HepG2 (cell line): ENCODE data around the gene L2HGDH. TPM values are rescaled to one million over a fixed set of nuclear protein-coding genes. Genes with fewer than 3 reads are reported as not detected.
A peak's percentile ranks its signal among the peaks of the same experiment; 100 is the strongest.

Experiments used
- ATF3 ChIP-seq: sonication (generic); formaldehyde crosslinking; IDR thresholded peaks from 2 replicates; pipeline ENCODE4 v1.4.0; 2020; ENCODE audit warnings: missing genetic modification reagents
- DBP ChIP-seq: sonication (generic); formaldehyde crosslinking; IDR thresholded peaks from 2 replicates; pipeline ENCODE4 v1.4.0; 2020; ENCODE audit warnings: missing genetic modification reagents; ENCODE audit errors: not compliant biosample characterization
- FIP1L1 ChIP-seq: fragments of 200-400 bp; formaldehyde crosslinking; IDR thresholded peaks from 2 replicates; pipeline ENCODE4 v1.6.1; 2018; ENCODE audit warnings: low read depth, mild to moderate bottlenecking, low read length, moderate library complexity, borderline replicate concordance; ENCODE audit not compliant: insufficient read depth
- FLYWCH1 ChIP-seq: sonication (generic); formaldehyde crosslinking; IDR thresholded peaks from 2 replicates; pipeline ENCODE4 v1.8.1; 2023; ENCODE audit warnings: mild to moderate bottlenecking, missing genetic modification reagents
- FOXO4 ChIP-seq: sonication (generic); formaldehyde crosslinking; conservative IDR thresholded peaks from 2 replicates; pipeline ENCODE4 v1.8.1; 2023; ENCODE audit warnings: missing genetic modification reagents
- HDAC2 ChIP-seq: sonication (generic); formaldehyde crosslinking; IDR thresholded peaks from 2 replicates; pipeline ENCODE4 v1.4.0; 2020; ENCODE audit warnings: missing genetic modification reagents
- HNRNPLL ChIP-seq: fragments of 200-400 bp; formaldehyde crosslinking; IDR thresholded peaks from 2 replicates; pipeline ENCODE4 v1.6.1; 2017; ENCODE audit warnings: mild to moderate bottlenecking, low read depth, low read length; ENCODE audit not compliant: poor library complexity, severe bottlenecking
- ISX ChIP-seq: sonication (generic); formaldehyde crosslinking; conservative IDR thresholded peaks from 2 replicates; pipeline ENCODE4 v1.5.0; 2020; ENCODE audit warnings: missing genetic modification reagents
- KDM6A ChIP-seq: IDR thresholded peaks from 2 replicates; pipeline ENCODE4 v1.6.1; 2016; ENCODE audit warnings: low read depth
- POLR2A ChIP-seq, 2 experiments: IDR thresholded peaks; 2 replicates each; pipeline ENCODE4 v1.6.1; 2011; ENCODE audit warnings: low read depth in 2 of 2, low read length in 2 of 2, mild to moderate bottlenecking in 1 of 2, moderate library complexity in 1 of 2; ENCODE audit not compliant: insufficient read depth in 1 of 2
- ZBTB20 ChIP-seq: sonication (generic); formaldehyde crosslinking; IDR thresholded peaks from 2 replicates; pipeline ENCODE4 v1.8.1; 2023; ENCODE audit warnings: missing genetic modification reagents, low read depth, mild to moderate bottlenecking, borderline replicate concordance
- ZNF160 ChIP-seq: sonication (generic); formaldehyde crosslinking; IDR thresholded peaks from 2 replicates; pipeline ENCODE4 v1.8.0; 2022; ENCODE audit warnings: mild to moderate bottlenecking, inconsistent platforms, missing genetic modification reagents
- ZNF263 ChIP-seq: sonication (generic); formaldehyde crosslinking; IDR thresholded peaks from 2 replicates; pipeline ENCODE4 v1.4.0; 2020; ENCODE audit warnings: missing genetic modification reagents
- ZNF546 ChIP-seq: sonication (generic); formaldehyde crosslinking; conservative IDR thresholded peaks from 2 replicates; pipeline ENCODE4 v1.8.1; 2023; ENCODE audit warnings: mild to moderate bottlenecking, missing genetic modification reagents
- ZSCAN20 ChIP-seq: sonication (generic); formaldehyde crosslinking; IDR thresholded peaks from 2 replicates; pipeline ENCODE4 v1.4.0; 2020; ENCODE audit warnings: missing genetic modification reagents, mild to moderate bottlenecking, borderline replicate concordance
- polyA plus RNA-seq, 8 experiments: library from polyadenylated mRNA; depleted of rRNA in 3 of 8; stranded (reverse) in 7 of 8; unstranded in 1 of 8; fragments of >200 nt; fragmentation: Illumina TruSeq in 4 of 8; extraction: Trizol in 4 of 8; gene quantifications; 2 replicates each; pipeline versions ENCODE4 v1.2.1 to v1.2.3, GENCODE V29; 2011 to 2016; ENCODE audit warnings: low read depth in 4 of 8, missing spikeins in 1 of 8, mixed read lengths in 1 of 8; ENCODE audit not compliant: insufficient read depth in 1 of 8
- total RNA-seq, 5 experiments: library from RNA; depleted of rRNA; stranded (reverse); fragments of >200 nt; fragmentation: Illumina TruSeq; extraction: Trizol; gene quantifications; 2 replicates each; pipeline ENCODE4 v1.2.3, GENCODE V29; 2016; ENCODE audit warnings: low read depth in 1 of 5
- TF ChIP-seq, protein P1 (sequence below): sonication (generic); formaldehyde crosslinking; IDR thresholded peaks from 2 replicates; pipeline ENCODE4 v1.8.0; 2022; ENCODE audit warnings: missing genetic modification reagents, mild to moderate bottlenecking, moderate library complexity, borderline replicate concordance
- TF ChIP-seq, protein P2 (sequence below): sonication (generic); formaldehyde crosslinking; conservative IDR thresholded peaks from 2 replicates; pipeline ENCODE4 v1.4.0; 2020; ENCODE audit warnings: mild to moderate bottlenecking, missing genetic modification reagents, moderate library complexity
- TF ChIP-seq, protein P3 (sequence below): sonication (generic); formaldehyde crosslinking; IDR thresholded peaks from 2 replicates; pipeline ENCODE4 v1.8.0; 2022; ENCODE audit warnings: low read depth, missing genetic modification reagents

The L2HGDH gene
- total and polyA plus RNA-seq, 2 of the 13 experiments (the other 11 are each of a cell fraction or from before 2014, with no cell fraction given), result 3.3 to 5.0 TPM

- TF ChIP-seq KDM6A (CRISPR knock-in tag), result no peak
- no peak for TF ChIP-seq FIP1L1
- peak; percentile 72; the same call in 1 of the 2 replicates for TF ChIP-seq ZNF160 (CRISPR knock-in tag)
- peak; percentile 80 for TF ChIP-seq HNRNPLL
- TF ChIP-seq, protein P1, sequence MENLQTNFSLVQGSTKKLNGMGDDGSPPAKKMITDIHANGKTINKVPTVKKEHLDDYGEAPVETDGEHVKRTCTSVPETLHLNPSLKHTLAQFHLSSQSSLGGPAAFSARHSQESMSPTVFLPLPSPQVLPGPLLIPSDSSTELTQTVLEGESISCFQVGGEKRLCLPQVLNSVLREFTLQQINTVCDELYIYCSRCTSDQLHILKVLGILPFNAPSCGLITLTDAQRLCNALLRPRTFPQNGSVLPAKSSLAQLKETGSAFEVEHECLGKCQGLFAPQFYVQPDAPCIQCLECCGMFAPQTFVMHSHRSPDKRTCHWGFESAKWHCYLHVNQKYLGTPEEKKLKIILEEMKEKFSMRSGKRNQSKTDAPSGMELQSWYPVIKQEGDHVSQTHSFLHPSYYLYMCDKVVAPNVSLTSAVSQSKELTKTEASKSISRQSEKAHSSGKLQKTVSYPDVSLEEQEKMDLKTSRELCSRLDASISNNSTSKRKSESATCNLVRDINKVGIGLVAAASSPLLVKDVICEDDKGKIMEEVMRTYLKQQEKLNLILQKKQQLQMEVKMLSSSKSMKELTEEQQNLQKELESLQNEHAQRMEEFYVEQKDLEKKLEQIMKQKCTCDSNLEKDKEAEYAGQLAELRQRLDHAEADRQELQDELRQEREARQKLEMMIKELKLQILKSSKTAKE, result no peak
- TF ChIP-seq ISX (CRISPR knock-in tag), result no peak
- peak; percentile 83 to 96 for TF ChIP-seq POLR2A (IDR thresholded peaks at IDR 0.05; ENCODE audit: insufficient read depth in 1 of 2, low read depth in 2 of 2, low read length in 2 of 2)
- peak; percentile 36 for TF ChIP-seq DBP (CRISPR knock-in tag)
- TF ChIP-seq, protein P2, sequence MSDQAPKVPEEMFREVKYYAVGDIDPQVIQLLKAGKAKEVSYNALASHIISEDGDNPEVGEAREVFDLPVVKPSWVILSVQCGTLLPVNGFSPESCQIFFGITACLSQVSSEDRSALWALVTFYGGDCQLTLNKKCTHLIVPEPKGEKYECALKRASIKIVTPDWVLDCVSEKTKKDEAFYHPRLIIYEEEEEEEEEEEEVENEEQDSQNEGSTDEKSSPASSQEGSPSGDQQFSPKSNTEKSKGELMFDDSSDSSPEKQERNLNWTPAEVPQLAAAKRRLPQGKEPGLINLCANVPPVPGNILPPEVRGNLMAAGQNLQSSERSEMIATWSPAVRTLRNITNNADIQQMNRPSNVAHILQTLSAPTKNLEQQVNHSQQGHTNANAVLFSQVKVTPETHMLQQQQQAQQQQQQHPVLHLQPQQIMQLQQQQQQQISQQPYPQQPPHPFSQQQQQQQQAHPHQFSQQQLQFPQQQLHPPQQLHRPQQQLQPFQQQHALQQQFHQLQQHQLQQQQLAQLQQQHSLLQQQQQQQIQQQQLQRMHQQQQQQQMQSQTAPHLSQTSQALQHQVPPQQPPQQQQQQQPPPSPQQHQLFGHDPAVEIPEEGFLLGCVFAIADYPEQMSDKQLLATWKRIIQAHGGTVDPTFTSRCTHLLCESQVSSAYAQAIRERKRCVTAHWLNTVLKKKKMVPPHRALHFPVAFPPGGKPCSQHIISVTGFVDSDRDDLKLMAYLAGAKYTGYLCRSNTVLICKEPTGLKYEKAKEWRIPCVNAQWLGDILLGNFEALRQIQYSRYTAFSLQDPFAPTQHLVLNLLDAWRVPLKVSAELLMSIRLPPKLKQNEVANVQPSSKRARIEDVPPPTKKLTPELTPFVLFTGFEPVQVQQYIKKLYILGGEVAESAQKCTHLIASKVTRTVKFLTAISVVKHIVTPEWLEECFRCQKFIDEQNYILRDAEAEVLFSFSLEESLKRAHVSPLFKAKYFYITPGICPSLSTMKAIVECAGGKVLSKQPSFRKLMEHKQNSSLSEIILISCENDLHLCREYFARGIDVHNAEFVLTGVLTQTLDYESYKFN, result peak; percentile 57
- TF ChIP-seq HDAC2 (CRISPR knock-in tag), result peak; percentile 32; the same call in 1 of the 2 replicates
- peak; percentile 65 for TF ChIP-seq ZBTB20 (CRISPR knock-in tag)
- TF ChIP-seq ZNF263, result peak; percentile 62; the same call in 1 of the 2 replicates
- peak; percentile 7 for TF ChIP-seq ATF3 (CRISPR knock-in tag)
- TF ChIP-seq FLYWCH1, result peak; percentile 87
- TF ChIP-seq ZNF546 (CRISPR knock-in tag), result peak; percentile 86
- TF ChIP-seq, protein P3, sequence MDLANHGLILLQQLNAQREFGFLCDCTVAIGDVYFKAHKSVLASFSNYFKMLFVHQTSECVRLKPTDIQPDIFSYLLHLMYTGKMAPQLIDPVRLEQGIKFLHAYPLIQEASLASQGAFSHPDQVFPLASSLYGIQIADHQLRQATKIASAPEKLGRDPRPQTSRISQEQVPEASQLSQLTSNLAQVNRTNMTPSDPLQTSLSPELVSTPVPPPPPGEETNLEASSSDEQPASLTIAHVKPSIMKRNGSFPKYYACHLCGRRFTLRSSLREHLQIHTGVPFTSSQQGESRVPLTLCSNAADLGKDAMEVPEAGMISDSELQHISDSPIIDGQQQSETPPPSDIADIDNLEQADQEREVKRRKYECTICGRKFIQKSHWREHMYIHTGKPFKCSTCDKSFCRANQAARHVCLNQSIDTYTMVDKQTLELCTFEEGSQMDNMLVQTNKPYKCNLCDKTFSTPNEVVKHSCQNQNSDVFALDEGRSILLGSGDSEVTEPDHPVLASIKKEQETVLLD (CRISPR knock-in tag), result no peak
- TF ChIP-seq FOXO4 (CRISPR knock-in tag), result 0 out of 2 replicates have a peak, but pooled peaks have one; percentile 83
- TF ChIP-seq ZSCAN20 (CRISPR knock-in tag), result no peak; the same call in 1 of the 2 replicates
These were observed at the start of gene L2HGDH, which contains the start of gene DMAC2L (continued) for GRCh38 chr14:50311972-50312733.
